ENCODE data around the gene DNA2.

The DNA2 gene

DNA sequence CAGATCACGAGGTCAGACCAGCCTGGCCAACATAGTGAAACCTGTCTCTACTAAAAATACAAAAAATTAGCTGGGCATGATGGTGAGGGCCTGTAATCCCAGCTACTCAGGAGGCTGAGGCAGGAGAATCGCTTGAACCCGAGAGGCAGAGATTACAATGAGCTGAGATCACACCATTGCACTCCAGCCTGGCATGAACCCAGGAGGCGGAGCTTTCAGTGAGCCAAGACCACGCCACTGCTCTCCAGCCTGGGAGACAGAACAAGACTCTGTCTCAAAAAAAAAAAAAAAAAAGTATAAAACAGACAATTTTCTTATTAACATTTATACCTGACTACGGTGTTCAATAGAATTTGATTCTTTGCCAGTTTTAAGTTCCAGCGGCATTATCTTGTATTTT is 22.1 kb downstream of the DNA2 start:
- peak; percentile 67 for DNase-seq (ENCODE audit: low spot score)

DNA sequence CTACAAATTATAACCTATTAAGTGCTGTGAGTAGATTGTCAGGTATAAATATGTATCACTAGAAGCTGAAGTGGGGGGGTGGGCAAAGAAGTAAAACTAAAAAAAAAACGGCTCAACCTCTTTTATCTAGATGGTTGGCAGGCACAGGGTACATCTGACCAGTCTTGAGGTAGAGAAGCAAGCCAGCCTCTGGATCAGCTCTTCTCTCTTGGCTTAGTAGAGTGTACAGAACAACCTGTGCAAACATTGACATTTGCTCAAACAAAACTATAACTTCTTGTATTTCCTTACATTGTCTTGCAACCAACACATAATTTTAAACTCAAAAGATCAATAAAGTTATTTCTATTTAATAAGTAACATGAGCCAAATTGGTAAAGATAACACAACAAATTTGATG is 25.6 kb downstream of the DNA2 start:
- DNase-seq (ENCODE audit: low spot score) = no peak

- no peak for DNase-seq (ENCODE audit: low spot score)
Measured at GRCh38 chr10:68442971-68443370, 28.8 kb downstream of the DNA2 start.

- DNase-seq (ENCODE audit: low spot score) = no peak
Measured at GRCh38 chr10:68440898-68441297, 30.9 kb downstream of the DNA2 start.

- no peak for DNase-seq (ENCODE audit: low spot score)
Measured at GRCh38 chr10:68435803-68436202, 36.0 kb downstream of the DNA2 start.

DNA sequence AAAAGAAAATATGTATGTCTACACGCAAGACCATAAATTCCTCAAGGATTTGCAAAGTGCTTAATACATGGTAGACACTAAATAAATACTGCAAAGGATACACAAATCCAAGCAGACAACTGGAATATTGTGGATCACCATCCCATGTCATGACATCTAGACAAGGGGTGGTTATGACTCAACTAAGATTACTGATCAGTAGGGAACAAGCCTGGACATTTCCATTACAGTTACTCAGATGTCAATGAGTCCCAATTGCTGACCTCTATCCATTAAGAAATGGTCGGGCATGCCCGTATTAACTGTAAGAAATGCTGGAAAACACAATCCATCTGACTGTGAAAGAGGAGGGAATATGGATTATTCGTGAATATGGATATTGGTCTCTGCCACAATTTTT is 37.1 kb downstream of the DNA2 start:
- DNase-seq (ENCODE audit: low spot score) = no peak

DNA sequence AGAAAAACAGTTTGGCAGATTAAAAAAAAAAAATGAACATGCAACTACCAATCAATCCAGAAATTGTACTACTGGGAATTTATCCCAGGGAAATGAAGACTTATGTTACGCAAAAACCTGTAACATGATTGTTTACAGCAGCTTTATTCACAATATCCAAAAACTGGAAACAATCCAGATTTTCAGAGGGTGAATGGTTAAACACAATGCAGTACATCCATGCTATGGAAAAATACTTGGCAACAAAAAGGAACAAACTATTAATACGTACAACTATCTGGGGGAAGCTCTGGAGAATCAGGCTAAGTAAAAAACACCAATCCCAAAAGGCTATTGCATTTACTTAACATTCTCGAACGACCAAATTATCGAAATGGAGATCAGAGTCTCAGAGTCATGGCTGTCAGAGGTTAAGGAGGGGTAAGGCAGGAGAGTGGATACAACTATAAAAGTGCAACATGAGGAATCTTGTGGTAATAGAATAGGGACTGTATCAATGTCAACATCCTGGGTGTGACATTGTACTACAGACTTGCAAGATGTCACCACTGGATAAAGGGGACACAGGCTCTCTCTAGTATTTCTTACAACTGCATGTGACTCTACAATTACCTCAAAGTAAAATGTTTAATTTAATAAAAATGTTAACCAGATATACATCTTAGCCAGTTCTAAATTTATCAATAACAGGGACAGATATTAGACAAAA is 43.2 kb downstream of the DNA2 start:
- no peak for DNase-seq (ENCODE audit: low spot score)

- no peak for DNase-seq (ENCODE audit: low spot score)
Measured at GRCh38 chr10:68424454-68425014, 47.2 kb downstream of the DNA2 start.

- no peak for DNase-seq (ENCODE audit: low spot score)
Measured at GRCh38 chr10:68423522-68423921, 48.3 kb downstream of the DNA2 start.

GRCh38 chr10:68419376-68419775 is 52.4 kb downstream of the DNA2 start:
- DNase-seq (ENCODE audit: low spot score) = no peak

DNA sequence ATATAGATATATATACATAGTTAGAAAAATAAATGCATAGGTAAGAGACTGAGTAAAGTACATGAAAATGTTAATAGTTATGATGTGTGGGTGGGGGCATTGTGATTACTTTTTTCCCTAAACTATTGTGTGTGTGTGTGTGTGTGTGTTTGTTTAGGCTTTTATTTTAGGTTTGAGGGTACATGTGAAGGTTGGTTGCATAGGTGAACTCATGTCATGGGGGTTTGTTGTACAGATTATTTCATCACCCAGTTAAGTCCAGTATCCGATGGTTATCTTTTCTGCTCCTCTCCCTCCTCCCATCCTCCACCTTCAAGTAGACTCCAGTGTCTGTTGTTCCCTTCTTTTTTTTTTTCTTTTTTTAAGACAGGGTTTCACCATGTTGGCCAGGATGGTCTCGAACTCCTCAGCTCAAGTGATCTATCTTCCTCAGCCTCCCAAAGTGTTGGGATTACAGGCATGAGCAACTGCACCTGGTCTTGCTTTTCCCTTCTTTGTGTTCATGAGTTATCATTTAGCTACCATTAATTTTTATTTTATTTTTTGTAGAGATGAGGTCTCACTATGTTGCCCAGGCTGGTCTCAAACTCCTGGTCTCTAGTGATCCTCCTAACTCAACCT is 62.8 kb downstream of the DNA2 start:
- DNase-seq (ENCODE audit: low spot score) = no peak

DNA sequence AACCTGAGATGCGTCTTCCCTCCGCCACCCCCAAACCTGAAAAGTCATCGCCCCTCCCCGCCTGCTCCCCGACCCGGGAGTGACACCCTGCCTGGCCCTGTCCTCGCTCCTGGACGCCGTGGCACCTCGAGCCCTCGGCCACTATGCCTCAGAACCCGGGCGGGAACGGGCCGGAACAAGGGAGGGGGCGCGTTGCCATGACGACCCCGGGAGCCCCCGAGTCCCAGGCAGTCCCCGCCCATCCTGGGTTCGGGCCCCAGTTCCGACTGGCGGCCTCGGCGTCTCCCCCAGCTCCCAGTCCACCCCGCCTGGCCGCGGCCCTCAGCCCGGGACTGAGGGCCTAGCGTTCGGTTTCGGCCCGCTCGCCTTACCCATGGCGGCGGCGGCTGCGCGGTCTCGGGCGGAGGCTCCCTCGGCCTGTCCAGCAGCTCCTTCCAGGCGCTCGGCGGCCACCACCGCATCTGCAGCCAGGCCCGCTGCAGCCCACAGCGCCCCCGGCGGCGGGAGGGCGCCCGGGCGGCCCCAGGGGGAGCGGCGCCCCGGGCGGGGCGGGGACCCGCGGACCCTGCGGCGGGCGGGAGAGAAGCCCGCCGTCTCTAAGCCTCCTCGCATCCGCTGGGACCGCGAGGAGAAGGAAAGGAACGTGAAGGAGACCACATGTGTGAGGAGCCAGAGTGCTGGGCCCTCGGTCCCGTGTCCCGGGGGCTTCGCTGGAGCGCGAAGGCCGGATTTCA is 64.8 kb downstream of the DNA2 start, which contains the start of gene RUFY2:
Gene RUFY2 (minus strand): TSS at position 463 of the 734 bp plus-strand sequence. CDS start 88 bp downstream, at position 375.
- DNase-seq (ENCODE audit: low spot score) = peak; percentile 74

- DNase-seq (ENCODE audit: low spot score) = peak; percentile 58
Measured at GRCh38 chr10:68406111-68406814, 65.5 kb downstream of the DNA2 start.

GRCh38 chr10:68403701-68404100 is 68.1 kb downstream of the DNA2 start:
- no peak for DNase-seq (ENCODE audit: low spot score)

DNA sequence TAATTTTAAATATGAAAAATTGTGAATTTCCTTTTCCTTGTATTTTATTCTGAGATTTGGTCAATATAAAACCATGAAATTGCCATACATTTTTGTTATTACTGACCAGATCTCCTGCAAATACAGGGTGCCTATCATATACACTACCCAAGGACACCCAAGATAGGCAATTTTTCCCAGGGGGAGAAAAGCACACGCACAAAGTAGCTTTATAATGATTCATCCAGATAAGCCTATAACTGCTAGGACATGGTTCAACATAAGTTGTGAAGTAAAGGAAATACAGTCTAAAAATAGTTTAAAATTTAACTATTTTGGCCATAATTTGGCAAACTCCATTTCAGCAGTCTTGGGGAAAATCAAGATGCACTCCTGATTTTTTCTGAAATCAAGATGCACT is 69.5 kb downstream of the DNA2 start:
- DNase-seq (ENCODE audit: low spot score) = no peak

DNA sequence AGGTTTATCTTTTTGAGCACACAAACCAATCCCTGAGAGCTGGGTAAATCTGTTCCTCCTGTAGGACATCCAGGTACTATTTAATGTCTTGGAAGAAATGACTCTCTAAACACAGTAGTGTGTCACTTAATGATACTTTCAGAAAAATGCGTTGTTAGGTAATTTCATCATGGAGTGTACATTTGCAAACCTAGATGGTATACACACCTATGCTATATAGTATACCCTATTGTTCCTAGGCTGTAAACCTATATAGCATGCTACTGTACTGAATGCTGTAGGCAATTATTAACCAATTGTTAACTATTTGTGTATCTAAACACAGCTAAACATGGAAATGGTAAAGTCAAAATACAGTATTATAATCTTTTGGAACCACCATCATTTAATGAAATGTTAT is 74.8 kb downstream of the DNA2 start:
- DNase-seq (ENCODE audit: low spot score) = no peak

DNA sequence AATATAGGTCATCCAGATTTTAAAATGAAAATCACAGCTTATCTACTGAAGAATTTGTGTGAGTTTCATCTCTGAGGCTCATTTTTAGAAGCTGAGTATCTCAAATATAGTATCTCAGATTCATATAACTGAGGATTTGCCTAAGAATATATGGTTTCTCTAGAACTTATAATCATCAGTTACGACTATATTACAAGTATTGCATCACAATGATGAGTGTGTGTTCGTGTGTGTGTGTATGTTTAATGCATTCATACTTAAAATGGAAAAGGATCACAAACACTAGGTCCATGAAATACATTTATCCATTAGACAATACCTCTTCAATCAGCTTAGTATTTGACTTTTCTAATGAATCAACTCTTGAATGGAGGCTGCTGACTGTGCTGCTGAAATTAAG is 86.0 kb downstream of the DNA2 start:
- no peak for DNase-seq (ENCODE audit: low spot score)

- no peak for DNase-seq (ENCODE audit: low spot score)
Measured at GRCh38 chr10:68371604-68372003, 100.2 kb downstream of the DNA2 start.

GRCh38 chr10:68367121-68367520 is 104.7 kb downstream of the DNA2 start:
- DNase-seq (ENCODE audit: low spot score) = no peak

GRCh38 chr10:68366600-68366999 is 105.2 kb downstream of the DNA2 start:
- no peak for DNase-seq (ENCODE audit: low spot score)

DNA sequence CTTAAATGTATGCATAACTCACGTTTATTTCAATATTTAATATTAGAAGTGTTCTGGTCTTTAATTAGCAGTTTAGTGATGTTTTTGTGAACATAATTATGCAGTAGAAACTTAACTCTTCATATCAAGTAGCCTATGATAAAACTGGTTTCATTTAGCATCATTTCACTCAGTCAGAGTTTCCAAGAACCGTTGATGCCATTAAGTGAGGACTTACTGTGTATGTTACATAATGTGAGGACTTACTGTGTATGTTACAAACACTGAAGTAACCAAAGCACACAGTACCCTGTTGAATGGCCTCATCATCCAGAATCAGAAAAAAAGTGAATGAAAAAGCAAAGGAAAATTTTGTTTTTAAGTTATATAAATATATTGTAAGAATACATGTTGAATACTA is 106.2 kb downstream of the DNA2 start:
- no peak for DNase-seq (ENCODE audit: low spot score)
